GM21576 (cell line): ENCODE results near the gene MED22.
"Not testable (repeated sequence)": the region's sequence is repeated elsewhere in the genome, so short reads cannot be mapped to it uniquely, and the experiment has no call there.

ENCODE experiments used
- ATAC-seq: cut with Tn5 transposase; IDR thresholded peaks from one replicate; pipeline ENCODE4 v1.9.1; 2021; ENCODE audit warnings: mild to moderate bottlenecking, moderate library complexity; ENCODE audit not compliant: unreplicated experiment

The MED22 gene

DNA sequence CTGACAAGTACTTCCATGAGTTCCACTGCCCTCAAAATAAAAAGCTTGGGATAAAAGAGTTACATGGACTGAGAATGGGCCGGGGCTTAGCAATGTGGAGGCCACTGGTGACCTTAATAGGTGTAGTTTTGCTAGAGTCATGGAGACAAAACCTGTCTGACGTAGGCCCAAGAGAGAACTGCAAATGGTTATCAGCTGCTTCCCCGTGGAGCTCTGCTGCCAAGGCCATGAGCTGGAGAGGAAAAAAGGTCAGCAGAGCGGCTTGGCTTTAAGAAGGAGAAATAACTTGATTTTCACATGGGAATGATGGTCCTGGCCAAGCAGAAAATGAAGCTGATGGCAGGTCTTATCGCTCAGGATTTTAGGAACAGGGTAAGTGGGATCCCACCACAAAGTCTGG, 8.3 kb downstream of the MED22 start:
- no peak for ATAC-seq

DNA sequence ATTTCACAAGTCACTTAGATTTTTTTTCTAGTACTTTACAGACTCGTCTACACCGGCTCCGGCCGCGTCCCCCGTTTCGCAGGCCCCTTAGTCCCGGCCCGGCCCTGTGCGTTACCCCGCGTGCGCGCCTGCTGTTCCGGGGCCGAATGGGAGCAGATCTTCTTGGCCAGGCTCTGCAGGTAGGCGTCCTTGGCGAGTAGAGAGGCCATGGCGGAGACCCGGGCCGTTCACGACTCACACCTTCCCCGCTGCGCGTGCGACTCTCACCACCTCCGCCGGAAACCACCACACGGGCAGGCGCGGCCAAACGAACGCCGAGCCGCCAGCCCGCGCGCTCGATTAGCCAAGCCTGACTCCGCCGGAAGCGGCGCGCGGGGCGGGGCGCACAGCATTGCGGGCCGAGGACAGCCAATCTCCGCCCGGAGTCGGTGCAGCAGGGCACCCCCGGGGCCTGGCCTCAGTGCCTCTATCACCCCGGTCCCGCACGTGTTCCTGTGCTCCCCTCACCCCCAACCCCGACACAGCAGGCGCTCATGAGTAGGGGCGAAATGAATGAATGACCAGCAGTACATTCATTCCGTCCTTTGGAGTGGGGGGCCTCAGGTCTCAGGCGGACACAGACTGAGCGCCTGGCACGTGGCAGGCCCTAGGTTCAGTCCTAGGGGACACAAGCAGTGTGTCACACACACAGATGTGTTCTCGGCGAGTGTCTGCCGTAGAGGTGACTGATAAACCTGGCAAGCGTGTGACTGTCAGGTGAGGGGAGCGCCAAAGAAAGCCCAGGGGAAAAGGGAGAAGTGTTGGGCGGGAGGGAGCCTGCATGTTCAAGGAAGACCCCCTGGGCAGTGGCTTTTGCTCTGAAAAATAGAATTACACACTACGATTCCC, 11.8 kb downstream of the MED22 start, which contains the start of gene SURF6:
TSS of gene SURF6 (minus strand) at position 265 of the 888 bp plus-strand sequence. CDS start at position 209, 56 bp downstream.
- ATAC-seq = peak; percentile 79

- not testable (repeated sequence) for ATAC-seq
These were observed 13.0 kb downstream of the MED22 start for GRCh38 chr9:133334888-133335287.

- no peak for ATAC-seq
These were observed 13.8 kb downstream of the MED22 start for GRCh38 chr9:133334161-133334560.

DNA sequence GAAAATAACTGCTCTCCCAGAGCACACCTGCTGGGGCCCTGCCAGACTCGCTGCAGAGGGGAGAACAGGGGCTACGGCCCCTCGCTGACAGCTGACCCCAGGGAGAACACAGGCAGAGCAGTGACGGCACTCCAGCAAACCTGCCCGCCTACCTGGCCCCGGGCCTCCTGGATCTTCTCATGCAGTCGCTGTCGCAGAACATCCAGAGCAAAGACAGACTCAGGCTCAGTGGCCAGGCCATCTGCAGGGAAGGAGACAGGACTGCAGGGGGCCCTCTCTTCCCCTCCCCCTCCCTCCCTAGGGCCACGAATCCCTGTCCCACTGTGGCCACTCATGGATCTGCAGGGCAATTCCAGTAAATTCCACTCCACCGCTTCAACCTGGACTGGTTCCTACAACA, 14.4 kb downstream of the MED22 start:
- no peak for ATAC-seq

DNA sequence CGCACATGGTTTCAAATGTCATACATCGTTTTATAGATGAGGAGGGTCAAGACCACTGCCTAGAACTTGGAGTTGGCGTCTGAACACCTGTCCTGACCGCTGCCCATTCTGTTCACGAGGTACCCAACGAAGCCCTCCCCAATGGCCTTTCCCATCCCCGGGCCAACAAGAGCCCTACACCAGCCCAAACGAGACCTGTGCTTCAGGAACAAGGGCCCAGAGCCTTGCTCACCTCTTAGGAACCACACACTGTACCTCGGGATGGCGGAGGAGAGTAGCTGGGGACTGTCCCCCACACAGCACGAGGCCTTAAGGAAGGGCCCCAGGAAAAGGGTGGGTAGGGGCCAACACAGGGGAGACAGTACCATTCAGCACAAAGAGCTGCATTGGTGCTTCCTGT, 14.9 kb downstream of the MED22 start:
- ATAC-seq = no peak

- ATAC-seq = no peak
These were observed 15.6 kb downstream of the MED22 start for GRCh38 chr9:133332381-133332730.

- ATAC-seq = no peak
These were observed 16.1 kb downstream of the MED22 start for GRCh38 chr9:133331641-133332380.

- ATAC-seq = no peak
These were observed 16.7 kb downstream of the MED22 start for GRCh38 chr9:133331221-133331620.

- ATAC-seq = not testable (repeated sequence)
These were observed 18.4 kb downstream of the MED22 start for GRCh38 chr9:133329306-133330156.

DNA sequence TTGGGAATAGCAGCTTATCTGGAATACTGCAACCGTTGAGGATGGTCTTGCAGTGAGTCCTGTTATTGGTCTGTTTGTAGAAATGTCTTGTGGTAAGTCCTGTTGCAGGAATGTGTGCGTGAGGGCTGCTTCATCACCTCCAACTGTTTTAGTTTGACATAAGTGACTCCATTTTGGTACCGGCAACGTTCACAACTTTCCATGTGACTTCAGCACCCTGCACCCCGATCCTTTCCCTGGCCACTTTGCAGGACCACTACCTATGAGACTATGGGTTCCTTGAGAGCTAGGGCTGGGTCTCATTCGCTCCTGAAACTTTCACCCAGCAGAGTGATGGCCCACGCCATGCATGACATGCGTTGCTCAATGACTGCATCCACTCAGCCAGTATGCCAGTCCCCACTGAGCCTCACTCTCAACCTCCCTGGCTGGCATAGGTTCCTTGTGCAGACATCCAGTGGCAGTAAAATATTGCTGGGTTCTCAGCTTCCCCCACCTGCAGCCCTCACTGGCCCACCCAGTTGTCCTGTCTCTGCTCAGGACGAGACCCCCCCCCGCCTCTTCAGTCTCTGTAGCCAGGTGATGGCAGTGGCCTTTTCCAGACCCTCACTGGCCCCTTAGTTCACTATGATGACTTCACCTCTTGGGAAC, 20.0 kb downstream of the MED22 start:
- ATAC-seq = no peak

DNA sequence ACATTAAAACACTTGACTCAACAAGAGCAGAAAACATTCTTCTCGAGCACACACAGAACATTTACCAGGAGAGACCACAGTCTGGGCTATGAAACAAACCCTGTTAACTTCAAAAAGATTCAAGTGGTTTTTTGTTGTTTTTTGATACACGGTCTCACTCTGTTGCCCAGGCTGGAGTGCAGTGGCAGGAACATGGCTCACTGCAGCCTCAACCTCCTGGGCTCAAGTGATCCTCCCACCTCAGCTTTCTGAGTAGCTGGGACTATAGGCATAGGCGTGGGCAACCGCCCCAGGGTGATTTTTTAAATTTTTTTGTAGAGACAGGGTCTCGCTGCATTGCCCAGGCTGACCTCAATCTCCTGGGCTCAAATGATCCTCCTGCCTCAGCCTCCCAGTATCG, 20.9 kb downstream of the MED22 start:
- not testable (repeated sequence) for ATAC-seq

DNA sequence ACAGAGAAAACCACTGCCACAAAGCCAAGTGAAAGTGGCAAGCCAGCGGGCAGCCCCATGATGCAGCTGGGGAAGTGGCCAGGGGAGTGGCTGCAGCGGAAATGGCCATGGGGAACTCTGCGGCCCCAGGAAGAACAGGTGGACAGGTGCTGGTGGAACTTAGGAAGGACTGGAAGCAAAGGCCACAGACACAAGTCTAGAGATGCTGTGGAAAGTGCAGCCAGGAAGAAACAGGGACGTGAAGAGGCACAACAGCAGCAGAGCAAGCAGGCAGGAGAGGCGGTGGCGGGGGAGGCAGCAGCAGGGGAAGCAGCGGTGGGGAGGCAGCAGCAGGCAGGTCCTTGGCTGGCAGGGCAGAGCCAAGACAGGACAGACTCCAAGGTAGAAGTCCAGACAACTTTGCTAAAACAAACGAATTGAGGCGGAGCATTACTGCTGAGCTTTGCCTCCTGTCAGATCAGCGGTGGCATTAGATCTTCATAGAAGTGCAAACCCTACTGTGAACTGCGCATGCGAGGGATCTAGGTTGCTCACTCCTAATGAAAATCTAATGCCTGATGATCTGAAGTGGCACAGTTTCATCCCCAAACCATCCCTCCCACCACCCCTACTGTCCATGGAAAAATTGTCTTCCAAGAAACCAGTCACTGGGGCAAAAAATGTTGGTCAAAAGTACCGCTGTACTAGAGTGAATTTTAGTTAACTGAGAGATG, 23.8 kb downstream of the MED22 start:
- ATAC-seq = no peak

DNA sequence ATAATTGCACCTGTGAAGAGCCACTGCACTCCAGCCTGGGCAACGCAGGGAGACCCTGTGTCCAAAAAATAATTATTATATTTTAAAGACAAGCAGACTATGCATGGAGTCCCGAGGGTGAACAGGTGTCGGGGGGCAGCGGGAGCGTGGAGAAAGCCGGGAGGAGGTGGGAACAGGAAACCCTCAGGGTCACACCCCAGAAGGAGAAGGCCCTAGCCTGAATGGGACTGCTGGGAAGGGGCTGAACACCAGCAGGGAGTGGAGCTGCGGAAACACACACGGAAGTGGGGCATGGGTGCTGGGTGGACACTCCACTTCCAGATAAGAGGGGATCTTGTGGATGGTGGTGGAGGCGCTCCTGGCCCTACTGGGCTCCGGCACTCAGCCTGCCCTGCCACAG, 24.7 kb downstream of the MED22 start:
- no peak for ATAC-seq

- no peak for ATAC-seq
These were observed 25.2 kb downstream of the MED22 start for GRCh38 chr9:133322701-133323100.

GRCh38 chr9:133321411-133321935, 26.5 kb downstream of the MED22 start:
- no peak for ATAC-seq

- ATAC-seq = no peak
These were observed 27.5 kb downstream of the MED22 start for GRCh38 chr9:133320421-133320881.

DNA sequence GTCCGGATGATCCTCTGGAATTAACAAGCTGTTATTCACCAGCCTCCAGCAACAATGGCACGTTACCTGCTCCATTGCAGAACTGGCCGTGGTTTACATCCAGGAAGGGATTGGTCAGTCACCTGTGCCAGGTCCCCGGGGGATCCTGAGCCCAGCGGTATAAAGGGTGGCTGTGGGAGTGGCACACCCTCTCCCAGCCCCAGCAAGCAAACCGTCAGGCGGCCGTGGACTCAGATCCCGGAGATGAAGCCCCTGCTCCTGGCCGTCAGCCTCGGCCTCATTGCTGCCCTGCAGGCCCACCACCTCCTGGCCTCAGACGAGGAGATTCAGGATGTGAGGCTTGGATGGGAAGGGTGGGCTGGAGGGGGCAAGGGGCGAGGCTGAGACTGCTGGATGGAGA, 30.4 kb downstream of the MED22 start:
- not testable (repeated sequence) for ATAC-seq

GRCh38 chr9:133315997-133316396, 31.9 kb downstream of the MED22 start:
- no peak for ATAC-seq

GRCh38 chr9:133309608-133310007, 38.3 kb downstream of the MED22 start:
- ATAC-seq = no peak
